Activated CD8-positive, alpha-beta T cell treated with anti-CD3 and anti-CD28 coated beads for 36 hours (primary cell): ENCODE results near the gene STXBP6. TPM values are rescaled to one million over a fixed set of nuclear protein-coding genes. Genes with fewer than 3 reads are reported as not detected.

Experiments used
- ATAC-seq: fragments of 200-7000 bp; cut with Tn5 transposase; one replicate; pipeline ENCODE4 v1.10.0; 2021; ENCODE audit warnings: mild to moderate bottlenecking, moderate library complexity
- CTCF ChIA-PET: fragments of 350-600 bp; sonication (Branson Sonifier 250); formaldehyde crosslinking; loops from one replicate; lab custom pipeline; 2021; ENCODE audit warnings: antibody characterized with exemption; lab: Charles Lee
- POLR2A ChIA-PET: fragments of 350-600 bp; sonication (Branson Sonifier 250); formaldehyde crosslinking; loops from one replicate; lab custom pipeline; 2021; ENCODE audit warnings: antibody characterized with exemption; lab: Charles Lee
- DNase-seq: peaks from one replicate; pipeline ENCODE4 v3.0.0-alpha.2; 2020
- H3K27ac Mint-ChIP-seq: one replicate; pipeline ENCODE4 v1.8.0; 2021; ENCODE audit warnings: mild to moderate bottlenecking, mixed read lengths
- H3K27me3 Mint-ChIP-seq: one replicate; pipeline ENCODE4 v1.8.0; 2021; ENCODE audit warnings: mixed read lengths
- H3K36me3 Mint-ChIP-seq: one replicate; pipeline ENCODE4 v1.8.0; 2021; ENCODE audit warnings: low read depth, mixed read lengths
- H3K4me1 Mint-ChIP-seq: one replicate; pipeline ENCODE4 v1.8.0; 2021; ENCODE audit warnings: low read depth, mixed read lengths
- H3K4me3 Mint-ChIP-seq: one replicate; pipeline ENCODE4 v1.8.0; 2021; ENCODE audit warnings: mild to moderate bottlenecking, moderate library complexity, mixed read lengths
- H3K9me3 Mint-ChIP-seq: one replicate; pipeline ENCODE4 v1.8.0; 2021; ENCODE audit warnings: mixed read lengths
- intact Hi-C: fragments of 100-400 bp; cut with micrococcal nuclease; formaldehyde crosslinking; loops from one replicate; pipeline ENCODE4 v1.10.0; 2022
- total RNA-seq, 2 experiments: library from RNA; stranded (reverse); gene quantifications; one replicate each; pipeline ENCODE4 v1.2.3, GENCODE V29; 2021
- TF ChIP-seq, protein P1 (sequence below): fragments of 200-600 bp; IDR thresholded peaks from one replicate; pipeline ENCODE4 v1.8.0; 2022; ENCODE audit warnings: antibody characterized with exemption, mild to moderate bottlenecking

The STXBP6 gene
- total RNA-seq, 2 experiments from 2014 or later = not detected

DNA sequence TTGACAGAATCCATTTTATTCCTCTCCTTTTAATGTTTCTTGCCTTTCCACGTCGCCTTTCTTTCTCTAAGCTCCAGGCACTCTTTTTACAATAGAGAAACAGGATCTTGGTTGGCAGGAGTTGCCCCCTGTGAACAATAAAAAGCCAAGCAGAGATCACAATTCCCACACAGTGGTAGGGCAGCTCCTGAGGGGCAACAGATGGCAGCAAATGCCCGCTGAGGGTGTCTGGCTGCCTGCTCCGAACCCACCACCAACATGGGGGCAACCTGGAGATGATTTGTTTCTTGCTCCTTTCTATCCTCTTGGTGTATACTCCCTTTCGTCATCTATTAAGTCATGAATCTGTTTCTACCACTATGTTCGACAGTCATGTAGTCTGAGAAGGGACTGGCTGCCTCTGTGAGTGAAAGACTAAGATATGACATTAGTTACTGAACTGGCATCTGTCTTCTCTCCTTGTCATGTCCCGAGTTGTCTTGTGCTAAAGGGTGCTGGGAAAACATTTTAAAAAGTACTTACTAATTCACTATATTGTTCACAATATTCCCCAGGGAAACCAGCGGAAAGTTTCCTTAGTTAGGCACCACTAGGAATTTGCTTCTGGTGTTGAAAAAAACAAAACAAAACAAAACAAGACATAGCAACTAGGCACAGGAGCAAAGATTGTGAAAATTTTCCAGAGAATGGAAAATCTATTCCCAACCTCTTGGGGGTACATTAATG, 170.1 kb downstream of the STXBP6 start:
- Mint-ChIP-seq H3K4me1 (no peaks in the 10 kb centered on the region), H3K27me3 (peaks cover 5% of the 10 kb centered on the region), H3K27ac (no peak overlapping the region), H3K4me3 (no peak overlapping the region), H3K9me3 (no peaks in the 10 kb centered on the region), H3K36me3 (no peaks in the 10 kb centered on the region)
- no peak for ATAC-seq
- TF ChIP-seq, protein P1, sequence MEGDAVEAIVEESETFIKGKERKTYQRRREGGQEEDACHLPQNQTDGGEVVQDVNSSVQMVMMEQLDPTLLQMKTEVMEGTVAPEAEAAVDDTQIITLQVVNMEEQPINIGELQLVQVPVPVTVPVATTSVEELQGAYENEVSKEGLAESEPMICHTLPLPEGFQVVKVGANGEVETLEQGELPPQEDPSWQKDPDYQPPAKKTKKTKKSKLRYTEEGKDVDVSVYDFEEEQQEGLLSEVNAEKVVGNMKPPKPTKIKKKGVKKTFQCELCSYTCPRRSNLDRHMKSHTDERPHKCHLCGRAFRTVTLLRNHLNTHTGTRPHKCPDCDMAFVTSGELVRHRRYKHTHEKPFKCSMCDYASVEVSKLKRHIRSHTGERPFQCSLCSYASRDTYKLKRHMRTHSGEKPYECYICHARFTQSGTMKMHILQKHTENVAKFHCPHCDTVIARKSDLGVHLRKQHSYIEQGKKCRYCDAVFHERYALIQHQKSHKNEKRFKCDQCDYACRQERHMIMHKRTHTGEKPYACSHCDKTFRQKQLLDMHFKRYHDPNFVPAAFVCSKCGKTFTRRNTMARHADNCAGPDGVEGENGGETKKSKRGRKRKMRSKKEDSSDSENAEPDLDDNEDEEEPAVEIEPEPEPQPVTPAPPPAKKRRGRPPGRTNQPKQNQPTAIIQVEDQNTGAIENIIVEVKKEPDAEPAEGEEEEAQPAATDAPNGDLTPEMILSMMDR = no peak
- no peak for DNase-seq
- ChIA-PET POLR2A (no interaction called here), CTCF (no interaction called here)
- intact Hi-C loops = no loop called here

DNA sequence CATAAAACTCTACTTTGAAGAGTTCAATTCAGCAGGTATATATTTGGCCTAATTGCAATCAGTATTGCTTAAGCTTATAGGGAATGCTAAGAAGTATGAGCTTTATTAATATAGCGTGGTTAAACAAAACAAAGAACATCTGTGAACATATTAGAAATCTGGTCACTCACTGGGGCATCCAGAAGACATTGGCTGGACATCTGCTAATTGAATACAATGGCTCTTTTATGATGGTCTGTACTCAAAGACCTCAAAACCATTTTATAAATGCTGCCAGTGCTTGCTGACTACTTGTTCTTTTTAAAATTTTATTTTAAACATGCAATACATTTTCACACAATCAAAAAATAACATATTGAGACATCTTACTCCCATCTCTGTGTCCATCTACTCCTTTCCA, 173.0 kb downstream of the STXBP6 start:
- DNase-seq (no peak), ATAC-seq (no peak)
- Mint-ChIP-seq H3K9me3 (no peaks in the 10 kb centered on the region), H3K4me1 (no peaks in the 10 kb centered on the region), H3K36me3 (no peaks in the 10 kb centered on the region), H3K4me3 (no peak overlapping the region), H3K27me3 (peaks cover 12% of the 10 kb centered on the region), H3K27ac (no peak overlapping the region)
- intact Hi-C loops = no loop called here
- CTCF ChIA-PET = interaction anchor here (1.0 kb wide), 1 partner anchor 256 kb away, joined by 3 read pairs; no protein-coding TSS in a partner anchor
- TF ChIP-seq, protein P1 = no peak
- POLR2A ChIA-PET = no interaction called here

DNA sequence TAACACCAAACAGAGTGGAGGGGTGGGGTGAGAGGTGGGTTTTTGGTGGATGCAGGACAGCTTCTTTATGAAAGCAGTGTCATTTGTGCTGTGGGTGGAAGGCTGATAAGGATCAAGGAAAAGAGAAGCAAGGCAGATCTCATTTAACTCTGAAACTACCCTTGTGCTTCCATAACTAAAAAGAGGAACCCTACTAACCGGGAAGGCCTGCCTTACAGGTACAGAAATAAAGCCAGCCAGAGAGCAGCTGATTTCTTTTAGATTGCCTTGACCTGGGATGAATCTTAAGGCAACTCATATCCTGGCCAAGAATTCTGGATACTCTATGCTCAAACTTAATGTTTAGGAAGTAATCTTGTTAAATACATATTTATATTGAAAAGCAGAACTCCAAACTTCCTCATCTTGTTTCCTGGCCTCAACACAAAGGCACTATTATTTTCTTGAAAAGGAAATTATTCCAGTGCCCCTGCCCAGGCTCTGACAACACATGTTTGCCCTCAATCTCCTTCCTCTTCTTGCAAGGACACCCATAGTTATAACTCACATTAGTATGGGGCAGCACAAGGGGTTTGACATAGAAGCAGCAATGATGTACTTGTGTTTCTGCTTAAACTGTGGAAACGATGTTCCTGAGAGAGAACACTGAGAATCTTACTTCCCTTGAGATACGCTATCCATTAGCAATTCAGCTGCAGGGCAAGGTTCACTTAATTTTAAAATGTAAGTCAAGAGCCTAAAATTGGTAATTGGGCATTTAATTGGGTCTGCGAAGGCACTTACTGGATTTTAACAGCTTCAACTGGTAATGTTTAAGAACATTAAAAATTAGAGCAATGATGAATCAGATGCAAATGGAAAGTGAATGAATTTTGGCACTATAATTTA, 173.7 kb downstream of the STXBP6 start:
- intact Hi-C loops = no loop called here
- no peaks in the 10 kb centered on the region for H3K9me3 Mint-ChIP-seq
- peaks cover 15% of the 10 kb centered on the region for H3K27me3 Mint-ChIP-seq
- CTCF ChIA-PET = interaction anchor here (1.0 kb wide), 1 partner anchor 256 kb away, joined by 3 read pairs; no protein-coding TSS in a partner anchor
- DNase-seq = no peak
- H3K36me3 Mint-ChIP-seq = no peaks in the 10 kb centered on the region
- TF ChIP-seq, protein P1 = no peak
- H3K4me3 Mint-ChIP-seq = no peak overlapping the region
- ATAC-seq = no peak
- POLR2A ChIA-PET = no interaction called here
- H3K4me1 Mint-ChIP-seq = no peaks in the 10 kb centered on the region
- no peak overlapping the region for H3K27ac Mint-ChIP-seq

DNA sequence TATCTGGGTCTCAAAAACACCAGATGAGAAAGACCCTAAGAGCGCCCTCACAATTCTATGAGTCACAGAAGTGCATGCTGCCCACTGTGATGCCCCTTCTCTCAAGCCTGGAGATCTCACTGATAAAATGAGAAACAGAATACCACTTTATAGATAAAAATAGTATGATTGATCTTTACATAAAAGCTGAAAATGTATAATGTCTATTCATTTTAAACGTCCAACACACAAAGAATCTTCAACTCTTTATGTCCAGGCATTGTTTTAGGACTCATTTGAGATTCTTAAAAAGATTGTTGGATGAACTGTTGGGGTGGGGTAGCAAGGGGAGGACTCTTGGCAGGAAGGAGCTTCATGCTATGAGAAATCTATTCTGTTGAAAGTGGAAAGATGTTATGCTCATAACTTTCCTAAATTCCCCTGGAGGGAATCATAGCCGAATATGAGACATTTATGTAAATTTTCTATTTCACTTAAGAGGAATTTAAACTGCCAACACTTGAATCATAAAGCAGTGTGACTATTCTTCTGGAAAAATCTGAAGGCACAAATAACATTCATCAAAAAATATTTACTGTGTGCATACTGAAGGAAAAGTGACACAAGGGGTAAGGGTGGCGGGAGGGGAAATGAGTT, 174.6 kb downstream of the STXBP6 start:
- Mint-ChIP-seq H3K36me3 (no peaks in the 10 kb centered on the region), H3K4me3 (no peak overlapping the region), H3K9me3 (no peaks in the 10 kb centered on the region), H3K27ac (no peak overlapping the region), H3K4me1 (no peaks in the 10 kb centered on the region), H3K27me3 (peaks cover 16% of the 10 kb centered on the region)
- TF ChIP-seq, protein P1 = no peak
- ATAC-seq = no peak
- no peak for DNase-seq
- intact Hi-C loops = no loop called here
- ChIA-PET CTCF (no interaction called here), POLR2A (no interaction called here)
